Karpas-422 (cell line): Measurements from ENCODE around the gene KLHL13. TPM values are rescaled to one million over a fixed set of nuclear protein-coding genes. Genes with fewer than 3 reads are reported as not detected.

Source experiments
- DNase-seq: peaks from one replicate; pipeline ENCODE4 v3.0.0-alpha.2; 2015
- H2AFZ ChIP-seq: fragments of 200-600 bp; sonication (generic); 2 replicates; pipeline ENCODE4 v1.6.1; 2014; ENCODE audit warnings: antibody characterized with exemption, low read length, mixed read lengths
- H3K27ac ChIP-seq: fragments of 200-600 bp; sonication (generic); 2 replicates; pipeline ENCODE4 v1.5.1; 2014; ENCODE audit warnings: mild to moderate bottlenecking, low read length, moderate library complexity
- H3K27me3 ChIP-seq: fragments of 200-600 bp; sonication (generic); 2 replicates; pipeline ENCODE4 v1.6.1; 2014; ENCODE audit warnings: low read length, mixed read lengths
- H3K36me3 ChIP-seq: fragments of 200-600 bp; sonication (generic); 2 replicates; pipeline ENCODE4 v1.6.1; 2014; ENCODE audit warnings: low read length, mixed read lengths; ENCODE audit not compliant: insufficient read depth
- H3K4me1 ChIP-seq: fragments of 200-600 bp; sonication (generic); 2 replicates; pipeline ENCODE4 v1.6.1; 2014; ENCODE audit warnings: mild to moderate bottlenecking, low read length, mixed read lengths
- H3K4me2 ChIP-seq: fragments of 200-600 bp; sonication (generic); 2 replicates; pipeline ENCODE4 v1.6.1; 2014; ENCODE audit warnings: low read length, low read depth, mild to moderate bottlenecking; ENCODE audit not compliant: poor library complexity, severe bottlenecking
- H3K4me3 ChIP-seq: fragments of 200-600 bp; sonication (generic); 2 replicates; pipeline ENCODE4 v1.5.1; 2014; ENCODE audit warnings: mild to moderate bottlenecking, antibody characterized with exemption, low read length, mixed read lengths
- H3K79me2 ChIP-seq: fragments of 200-600 bp; sonication (generic); 2 replicates; pipeline ENCODE4 v1.6.1; 2014; ENCODE audit warnings: mild to moderate bottlenecking, low read length, mixed read lengths
- H3K9ac ChIP-seq: fragments of 200-600 bp; sonication (generic); 2 replicates; pipeline ENCODE4 v1.6.0; 2014; ENCODE audit warnings: low read length
- H3K9me2 ChIP-seq: fragments of 200-600 bp; sonication (generic), shearing (Covaris generic); replicated peaks from 2 replicates; pipeline ENCODE4 v1.6.0; 2014; ENCODE audit warnings: mild to moderate bottlenecking, low read length, moderate library complexity; ENCODE audit not compliant: insufficient read depth
- H3K9me3 ChIP-seq: fragments of 300-700, 200-600 bp; sonication (generic); 2 replicates; pipeline ENCODE4 v1.6.1; 2014; ENCODE audit warnings: low read length, mixed read lengths
- H4K20me1 ChIP-seq: fragments of 200-600 bp; sonication (generic); 2 replicates; pipeline ENCODE4 v1.6.1; 2014; ENCODE audit warnings: mild to moderate bottlenecking, antibody characterized with exemption, low read length, low read depth; ENCODE audit not compliant: insufficient read depth
- small RNA-seq: library from RNA; depleted of rRNA; stranded (forward); fragments of <200 nt; gene quantifications from one replicate; pipeline ENCODE3, GENCODE V24; 2014
- total RNA-seq: library from RNA; depleted of rRNA; stranded (reverse); fragments of >200 nt; shearing (Covaris generic); gene quantifications from 2 replicates; pipeline ENCODE4 v1.2.3, GENCODE V29; 2014; ENCODE audit warnings: low replicate concordance; rRNA removed

KLHL13 gene
- total RNA-seq, 1 experiment from 2014 or later: 1.4 TPM

DNA sequence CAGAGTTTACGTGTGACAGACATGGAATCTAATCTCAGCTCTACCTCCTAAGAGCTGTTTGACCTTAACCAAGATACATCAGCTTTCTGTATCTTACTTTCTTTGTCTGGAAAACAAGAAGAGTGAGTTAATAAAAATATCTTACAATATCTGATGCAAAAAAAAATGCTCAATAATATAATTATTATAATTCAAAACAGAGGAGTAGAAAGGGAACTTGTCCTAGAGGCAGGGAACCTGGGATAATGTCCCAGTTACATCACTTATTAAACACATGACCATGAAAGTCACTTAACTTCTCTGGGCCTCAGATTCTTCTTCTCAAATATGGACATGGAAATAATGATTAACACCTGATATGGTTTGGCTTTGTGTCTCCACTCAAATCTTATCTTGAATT, 256.1 kb downstream of the KLHL13 start:
- no peaks in the 10 kb centered on the region for H4K20me1 ChIP-seq
- H3K9me2 ChIP-seq: no peaks in the 10 kb centered on the region
- H3K79me2 ChIP-seq: no peaks in the 10 kb centered on the region
- no peaks in the 10 kb centered on the region for H3K9me3 ChIP-seq
- no peaks in the 10 kb centered on the region for H3K4me1 ChIP-seq
- no peak overlapping the region for H3K4me3 ChIP-seq
- no peaks in the 10 kb centered on the region for H3K27me3 ChIP-seq
- H3K36me3 ChIP-seq: no peaks in the 10 kb centered on the region
- H3K9ac ChIP-seq: no peak overlapping the region
- no peak overlapping the region for H3K4me2 ChIP-seq
- DNase-seq: no peak
- no peak overlapping the region for H3K27ac ChIP-seq
- H2AFZ ChIP-seq: no peak overlapping the region

GRCh38 chrX:117854806-117855205, 261.8 kb downstream of the KLHL13 start:
- Histone ChIP-seq H3K27ac (no peak overlapping the region), H3K9ac (no peak overlapping the region), H3K9me3 (no peaks in the 10 kb centered on the region), H3K36me3 (no peaks in the 10 kb centered on the region), H3K4me3 (no peak overlapping the region), H4K20me1 (no peaks in the 10 kb centered on the region), H3K4me2 (no peak overlapping the region), H3K4me1 (no peaks in the 10 kb centered on the region), H3K27me3 (no peaks in the 10 kb centered on the region), H3K79me2 (no peaks in the 10 kb centered on the region), H2AFZ (no peak overlapping the region), H3K9me2 (no peaks in the 10 kb centered on the region)
- no peak for DNase-seq

DNA sequence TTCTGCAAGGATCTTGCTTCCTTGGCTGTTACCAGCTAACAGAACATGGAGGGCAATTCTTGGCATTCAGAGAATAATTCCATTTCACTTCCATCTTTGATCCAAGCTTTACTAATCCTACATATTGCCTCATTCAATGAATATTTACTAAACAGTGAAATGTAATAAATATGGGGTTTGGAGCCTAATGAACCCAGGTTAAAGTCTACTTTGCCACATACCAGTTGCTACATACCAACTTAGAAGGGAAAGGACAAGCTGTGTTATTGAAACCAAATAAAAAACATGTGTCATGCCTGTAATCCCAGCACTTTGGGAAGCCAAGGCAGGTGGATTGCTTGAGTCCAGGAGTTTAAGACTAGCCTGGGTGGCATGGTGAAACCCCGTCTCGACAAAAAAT, 265.6 kb downstream of the KLHL13 start:
- H3K9me2 ChIP-seq: no peaks in the 10 kb centered on the region
- no peaks in the 10 kb centered on the region for H3K9me3 ChIP-seq
- DNase-seq: no peak

More for the DNA sequence above, 265.6 kb downstream of the KLHL13 start:
- Histone ChIP-seq H3K9ac (no peak overlapping the region), H3K4me3 (no peak overlapping the region), H3K79me2 (no peaks in the 10 kb centered on the region), H3K4me1 (no peaks in the 10 kb centered on the region), H4K20me1 (no peaks in the 10 kb centered on the region), H3K27me3 (no peaks in the 10 kb centered on the region), H3K27ac (no peak overlapping the region), H3K36me3 (no peaks in the 10 kb centered on the region), H2AFZ (no peak overlapping the region), H3K4me2 (no peak overlapping the region)

Small RNA genes within 50 kb of the gene (small RNA-seq; reads per million reads assigned to genes)
- gene RF00019: not detected
- not detected for gene TUBB4BP3

Other genes with a start within 250 kb of the KLHL13 start
- gene WDR44, start 229.3 kb upstream of the KLHL13 start, total RNA-seq: 10.8 and 10.9 TPM in 2 replicates